Sigmoid colon (tissue), 7 donors: ENCODE data around the gene FKBP10. TPM values are rescaled to one million over a fixed set of nuclear protein-coding genes. Genes with fewer than 3 reads are reported as not detected.

Experiments
- DNase-seq: peaks from one replicate; pipeline ENCODE4 v3.0.0-alpha.2; 2019
- H3K27ac ChIP-seq, 4 donors: fragments of 200-600 bp; sonication (generic); one replicate each; pipeline ENCODE4 v1.5.1; 2016 to 2019; ENCODE audit warnings: mild to moderate bottlenecking in 1 of 4
- H3K27me3 ChIP-seq, 3 donors: fragments of 200-600 bp; sonication (generic); one replicate each; pipeline ENCODE4 v1.5.1; 2019; ENCODE audit warnings: mild to moderate bottlenecking in 1 of 3
- H3K36me3 ChIP-seq, 4 donors: fragments of 200-600 bp; sonication (generic); one replicate each; pipeline ENCODE4 v1.5.1; 2016 to 2019
- H3K4me1 ChIP-seq, 4 donors: fragments of 200-600 bp; sonication (generic); one replicate each; pipeline ENCODE4 v1.5.1; 2017 to 2019
- H3K4me3 ChIP-seq, 4 donors: fragments of 200-600 bp; sonication (generic); one replicate each; pipeline ENCODE4 v1.5.1; 2017 to 2019; ENCODE audit warnings: mild to moderate bottlenecking in 2 of 4, moderate library complexity in 1 of 4
- H3K9me3 ChIP-seq, 4 donors: fragments of 200-600 bp in 3 of 4; sonication (generic) in 3 of 4; one replicate each; pipeline versions ENCODE4 v1.5.1 to v1.6.1; 2013 to 2019
- EP300 ChIP-seq, 4 donors: sonication (generic); formaldehyde crosslinking; IDR thresholded peaks; one replicate each; pipeline ENCODE4 v1.6.1; 2017; ENCODE audit warnings: antibody characterized with exemption in 4 of 4
- POLR2A ChIP-seq, 2 donors: fragments of 450-650 bp; IDR thresholded peaks; one replicate each; pipeline ENCODE4 v1.6.1; 2016; ENCODE audit warnings: antibody characterized with exemption in 2 of 2, mild to moderate bottlenecking in 2 of 2, moderate library complexity in 2 of 2
- POLR2AphosphoS5 ChIP-seq, 4 donors: sonication (generic); formaldehyde crosslinking; IDR thresholded peaks; one replicate each; pipeline ENCODE4 v1.6.1; 2017; ENCODE audit warnings: antibody characterized with exemption in 4 of 4
- WGBS, 2 donors: extraction: QIAGEN DNeasy Blood & Tissue Kit; methylation state at CpG; one replicate each; pipeline ENCODE4 v1.1.7; 2013; 5-methylcytosine and 5-hydroxymethylcytosine counted together
- intact Hi-C: fragments of 100-400 bp; cut with DNase I; formaldehyde crosslinking; loops from one replicate; pipeline ENCODE4 v1.15.1; 2023
- polyA plus RNA-seq, 3 donors: library from polyadenylated mRNA; stranded (reverse); fragments of 200-250 nt; gene quantifications; one replicate each; pipeline ENCODE4 v1.2.3, GENCODE V29; 2013
- total RNA-seq, 4 donors: library from RNA; depleted of rRNA; stranded (reverse); fragments of >200 nt; gene quantifications; one replicate each; pipeline ENCODE4 v1.1.0, GENCODE V29; 2016
- TF ChIP-seq, protein P1 (sequence below), 4 experiments: fragments of 450-650 bp in 3 of 4; fragments of 200-600 bp in 1 of 4; IDR thresholded peaks; one replicate each; pipeline ENCODE4 v1.5.1; 2016 to 2019; ENCODE audit warnings: antibody characterized with exemption in 4 of 4, mild to moderate bottlenecking in 3 of 4, moderate library complexity in 2 of 4
- donor health status: healthy with polysubstance abuse.
- donor health status: Bipolar disorder and iron deficiency.
- donor health status: healthy.

Gene FKBP10
- total and polyA plus RNA-seq, 7 donors: 5.5 to 71.2 (median 34.2) TPM

GRCh38 chr17:41794540-41794975, 18.2 kb upstream of the FKBP10 start:
- H3K27ac ChIP-seq: no peak overlapping the region
- TF ChIP-seq, protein P1, sequence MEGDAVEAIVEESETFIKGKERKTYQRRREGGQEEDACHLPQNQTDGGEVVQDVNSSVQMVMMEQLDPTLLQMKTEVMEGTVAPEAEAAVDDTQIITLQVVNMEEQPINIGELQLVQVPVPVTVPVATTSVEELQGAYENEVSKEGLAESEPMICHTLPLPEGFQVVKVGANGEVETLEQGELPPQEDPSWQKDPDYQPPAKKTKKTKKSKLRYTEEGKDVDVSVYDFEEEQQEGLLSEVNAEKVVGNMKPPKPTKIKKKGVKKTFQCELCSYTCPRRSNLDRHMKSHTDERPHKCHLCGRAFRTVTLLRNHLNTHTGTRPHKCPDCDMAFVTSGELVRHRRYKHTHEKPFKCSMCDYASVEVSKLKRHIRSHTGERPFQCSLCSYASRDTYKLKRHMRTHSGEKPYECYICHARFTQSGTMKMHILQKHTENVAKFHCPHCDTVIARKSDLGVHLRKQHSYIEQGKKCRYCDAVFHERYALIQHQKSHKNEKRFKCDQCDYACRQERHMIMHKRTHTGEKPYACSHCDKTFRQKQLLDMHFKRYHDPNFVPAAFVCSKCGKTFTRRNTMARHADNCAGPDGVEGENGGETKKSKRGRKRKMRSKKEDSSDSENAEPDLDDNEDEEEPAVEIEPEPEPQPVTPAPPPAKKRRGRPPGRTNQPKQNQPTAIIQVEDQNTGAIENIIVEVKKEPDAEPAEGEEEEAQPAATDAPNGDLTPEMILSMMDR (IDR thresholded peaks at IDR 0.05): no peak
- TF ChIP-seq POLR2A (IDR thresholded peaks at IDR 0.05) (no peak), POLR2AphosphoS5 (IDR thresholded peaks at IDR 0.05) (no peak), EP300 (IDR thresholded peaks at IDR 0.05) (no peak)
- no peak for DNase-seq
- no peak overlapping the region for H3K4me3 ChIP-seq
- H3K4me1 ChIP-seq: peaks cover 0 to 18% (median 11%) of the 10 kb centered on the region in 4 donors
- WGBS, 2 donors: 84 to 91% methylated on average over 5 of the region's 5 CpGs
- no peaks in the 10 kb centered on the region for H3K36me3 ChIP-seq
- intact Hi-C loops: no loop called here
- H3K9me3 ChIP-seq: no peaks in the 10 kb centered on the region
- no peaks in the 10 kb centered on the region for H3K27me3 ChIP-seq

- Histone ChIP-seq H3K36me3 (no peaks in the 10 kb centered on the region), H3K27me3 (no peaks in the 10 kb centered on the region), H3K4me1 (peaks cover 0 to 27% (median 18%) of the 10 kb centered on the region in 4 donors), H3K4me3 (no peak overlapping the region), H3K27ac (no peak overlapping the region), H3K9me3 (no peaks in the 10 kb centered on the region)
- TF ChIP-seq POLR2A (IDR thresholded peaks at IDR 0.05): no peak
- TF ChIP-seq POLR2AphosphoS5 (IDR thresholded peaks at IDR 0.05): no peak
- TF ChIP-seq, protein P1 (IDR thresholded peaks at IDR 0.05): no peak
- no peak for TF ChIP-seq EP300 (IDR thresholded peaks at IDR 0.05)
- WGBS, 2 donors: 82 to 90% methylated on average over 10 of the region's 10 CpGs
- intact Hi-C loops: no loop called here
- no peak for DNase-seq
These were observed 16.5 kb upstream of the FKBP10 start for GRCh38 chr17:41796121-41796895.

- Histone ChIP-seq H3K4me1 (peaks cover 0 to 26% (median 19%) of the 10 kb centered on the region in 4 donors), H3K9me3 (no peaks in the 10 kb centered on the region), H3K36me3 (no peaks in the 10 kb centered on the region), H3K27me3 (no peaks in the 10 kb centered on the region), H3K27ac (no peak overlapping the region), H3K4me3 (no peak overlapping the region)
- WGBS, 2 donors: 93 to 94% methylated on average over 3 of the region's 3 CpGs
- intact Hi-C loops: no loop called here
- DNase-seq: no peak
- no peak for TF ChIP-seq EP300 (IDR thresholded peaks at IDR 0.05)
- TF ChIP-seq, protein P1 (IDR thresholded peaks at IDR 0.05): no peak
- no peak for TF ChIP-seq POLR2A (IDR thresholded peaks at IDR 0.05)
- no peak for TF ChIP-seq POLR2AphosphoS5 (IDR thresholded peaks at IDR 0.05)
These were observed 15.4 kb upstream of the FKBP10 start for GRCh38 chr17:41797377-41797776.

DNA sequence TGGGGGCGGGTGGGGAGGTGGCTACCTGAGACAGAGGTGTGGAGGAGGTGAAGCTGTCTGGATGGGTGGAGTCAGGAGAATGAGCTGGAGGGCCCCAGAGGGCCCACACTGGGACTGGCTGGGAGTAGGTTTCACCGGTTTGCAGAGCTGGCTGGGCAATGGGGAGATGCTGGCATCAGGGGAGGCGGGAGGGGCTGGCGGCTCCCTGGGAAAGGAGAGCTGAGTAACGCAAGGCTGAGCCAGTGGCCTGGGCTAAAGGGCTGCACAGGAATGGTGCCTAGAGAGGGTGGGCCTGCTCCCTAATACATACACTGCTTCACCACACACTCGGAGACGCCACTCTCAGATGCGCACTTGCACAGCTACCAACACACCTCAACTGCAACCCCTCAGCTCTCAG, 13.4 kb upstream of the FKBP10 start:
- H3K36me3 ChIP-seq: no peaks in the 10 kb centered on the region
- intact Hi-C loops: no loop called here
- peaks cover 0 to 12% (median 9%) of the 10 kb centered on the region in 4 donors for H3K4me1 ChIP-seq
- H3K27ac ChIP-seq: no peak overlapping the region
- TF ChIP-seq POLR2A (IDR thresholded peaks at IDR 0.05): no peak
- TF ChIP-seq POLR2AphosphoS5 (IDR thresholded peaks at IDR 0.05): no peak
- no peak for TF ChIP-seq EP300 (IDR thresholded peaks at IDR 0.05)
- TF ChIP-seq, protein P1 (IDR thresholded peaks at IDR 0.05): no peak
- WGBS, 2 donors: 84 to 90% methylated on average over 8 of the region's 8 CpGs
- H3K27me3 ChIP-seq: no peaks in the 10 kb centered on the region
- no peak overlapping the region for H3K4me3 ChIP-seq
- DNase-seq: no peak
- no peaks in the 10 kb centered on the region for H3K9me3 ChIP-seq
